GM10248 (cell line): ENCODE measurements around the gene METAP2.

Experiments
- CTCF ChIA-PET: fragments of 300-600 bp; sonication (Branson Sonifier 250); formaldehyde crosslinking; extraction: SDS; loops from one replicate; lab custom pipeline; 2021; ENCODE audit warnings: antibody characterized with exemption; lab: Yijun Ruan, JAX
- POLR2A ChIA-PET: fragments of 350-650 bp; sonication (Branson Sonifier 250); formaldehyde crosslinking; extraction: SDS; loops from one replicate; lab custom pipeline; 2020; ENCODE audit warnings: antibody characterized with exemption; lab: Yijun Ruan, JAX
- DNase-seq: peaks from one replicate; pipeline ENCODE4 v3.0.0; 2012; ENCODE audit errors: extremely low spot score
- TF ChIP-seq, protein P1 (sequence below): IDR thresholded peaks from 2 replicates; pipeline ENCODE4 v1.5.1; 2012; ENCODE audit warnings: mild to moderate bottlenecking, low read depth; ENCODE audit errors: extremely low read depth, missing control alignments, control extremely low read depth

METAP2 gene

DNA sequence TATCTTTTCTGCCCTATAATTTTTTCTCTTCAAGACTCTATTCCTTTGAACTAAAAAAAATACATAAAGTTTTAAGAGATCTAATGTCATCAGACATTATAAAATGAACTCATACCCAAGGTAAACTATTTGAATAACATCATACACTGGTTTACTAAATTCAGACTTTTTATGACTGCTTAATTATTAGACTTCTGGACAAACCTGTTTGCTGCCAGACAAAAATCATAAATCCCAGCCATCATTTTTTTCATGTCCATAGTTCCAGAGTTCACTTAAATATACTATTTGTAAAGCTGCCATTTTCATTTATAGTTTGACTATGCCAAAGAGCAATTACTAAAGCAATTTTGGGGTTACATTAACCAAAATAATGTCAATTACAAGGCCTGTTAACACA, 43.3 kb downstream of the METAP2 start:
- ChIA-PET CTCF (interaction anchor here (1.7 to 2.4 kb wide), 2 partner anchors 15 to 17 kb away, joined by 3 to 7 read pairs; no protein-coding TSS in a partner anchor), POLR2A (no interaction called here)
- no peak for DNase-seq
- TF ChIP-seq, protein P1, sequence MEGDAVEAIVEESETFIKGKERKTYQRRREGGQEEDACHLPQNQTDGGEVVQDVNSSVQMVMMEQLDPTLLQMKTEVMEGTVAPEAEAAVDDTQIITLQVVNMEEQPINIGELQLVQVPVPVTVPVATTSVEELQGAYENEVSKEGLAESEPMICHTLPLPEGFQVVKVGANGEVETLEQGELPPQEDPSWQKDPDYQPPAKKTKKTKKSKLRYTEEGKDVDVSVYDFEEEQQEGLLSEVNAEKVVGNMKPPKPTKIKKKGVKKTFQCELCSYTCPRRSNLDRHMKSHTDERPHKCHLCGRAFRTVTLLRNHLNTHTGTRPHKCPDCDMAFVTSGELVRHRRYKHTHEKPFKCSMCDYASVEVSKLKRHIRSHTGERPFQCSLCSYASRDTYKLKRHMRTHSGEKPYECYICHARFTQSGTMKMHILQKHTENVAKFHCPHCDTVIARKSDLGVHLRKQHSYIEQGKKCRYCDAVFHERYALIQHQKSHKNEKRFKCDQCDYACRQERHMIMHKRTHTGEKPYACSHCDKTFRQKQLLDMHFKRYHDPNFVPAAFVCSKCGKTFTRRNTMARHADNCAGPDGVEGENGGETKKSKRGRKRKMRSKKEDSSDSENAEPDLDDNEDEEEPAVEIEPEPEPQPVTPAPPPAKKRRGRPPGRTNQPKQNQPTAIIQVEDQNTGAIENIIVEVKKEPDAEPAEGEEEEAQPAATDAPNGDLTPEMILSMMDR, result no peak

DNA sequence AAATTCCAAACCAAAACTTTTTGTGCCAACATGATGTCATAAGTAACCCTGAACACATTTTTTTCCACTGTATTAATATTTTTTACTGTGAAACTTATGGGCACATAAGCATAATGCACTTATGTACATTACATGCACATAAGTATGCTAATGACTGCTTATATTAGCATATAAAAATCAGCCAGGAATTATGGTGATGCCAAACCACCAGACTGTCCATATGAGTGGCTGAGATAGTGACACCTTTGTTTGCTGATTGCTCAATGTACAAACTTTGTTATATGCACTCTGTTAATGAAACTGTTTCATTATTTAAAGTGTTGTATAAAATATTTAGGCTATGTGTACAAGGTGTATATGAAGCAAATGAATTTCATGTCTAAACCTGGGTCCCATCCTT, 45.0 kb downstream of the METAP2 start:
- DNase-seq, result no peak
- POLR2A ChIA-PET, result no interaction called here
- TF ChIP-seq, protein P1, result no peak
- CTCF ChIA-PET, result interaction anchor here (1.4 to 1.7 kb wide), 2 partner anchors 13 to 15 kb away, joined by 3 to 7 read pairs; no protein-coding TSS in a partner anchor

DNA sequence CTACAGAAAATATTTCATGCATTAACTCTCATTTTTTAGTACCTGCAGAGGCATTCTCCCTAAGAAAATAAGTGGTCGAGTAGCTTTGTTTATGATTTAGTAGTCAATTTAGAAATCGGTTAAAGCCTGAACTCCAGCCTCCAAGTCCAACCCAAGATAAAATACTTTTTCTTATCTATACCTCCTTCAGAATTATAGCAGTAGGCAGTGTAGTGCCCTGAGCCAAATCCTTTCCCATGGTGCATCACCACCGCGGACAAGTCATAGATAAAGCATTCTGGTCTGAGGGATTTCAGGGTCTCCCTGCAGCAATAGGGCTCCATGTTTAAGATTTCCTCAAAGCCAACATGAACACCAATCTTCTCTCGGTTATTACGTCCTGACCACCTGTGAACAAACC, 46.9 kb downstream of the METAP2 start:
- no peak for DNase-seq
- TF ChIP-seq, protein P1, result no peak
- ChIA-PET CTCF (interaction anchor here (1.3 to 1.6 kb wide), 3 partner anchors 10 to 448 kb away, joined by 3 read pairs; partner anchors contain the start of gene NR2C1), POLR2A (no interaction called here)

DNA sequence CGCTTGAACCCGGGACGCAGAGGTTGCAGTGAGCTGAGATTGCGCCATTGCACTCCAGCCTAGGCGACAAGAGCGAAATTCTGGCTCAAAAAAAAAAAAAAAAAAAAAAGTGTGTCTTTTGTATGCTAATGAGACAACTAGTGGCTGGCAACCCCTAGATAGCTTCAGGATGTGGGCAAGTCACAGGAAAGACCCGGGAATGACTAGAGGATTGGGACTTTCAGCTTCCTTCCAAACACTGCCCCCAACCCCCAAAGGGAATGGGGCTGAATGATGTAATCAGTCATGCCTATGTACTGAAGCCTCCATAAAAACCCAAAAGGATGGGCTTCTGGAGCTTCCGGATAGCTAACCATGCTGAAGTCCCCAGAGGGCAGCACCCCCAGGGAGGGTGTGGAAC, 48.7 kb downstream of the METAP2 start:
- no peak for DNase-seq
- ChIA-PET POLR2A (no interaction called here), CTCF (interaction anchor here (1.6 kb wide), 1 partner anchor 11 kb away, joined by 16 read pairs; no protein-coding TSS in a partner anchor)
- TF ChIP-seq, protein P1, result no peak

DNA sequence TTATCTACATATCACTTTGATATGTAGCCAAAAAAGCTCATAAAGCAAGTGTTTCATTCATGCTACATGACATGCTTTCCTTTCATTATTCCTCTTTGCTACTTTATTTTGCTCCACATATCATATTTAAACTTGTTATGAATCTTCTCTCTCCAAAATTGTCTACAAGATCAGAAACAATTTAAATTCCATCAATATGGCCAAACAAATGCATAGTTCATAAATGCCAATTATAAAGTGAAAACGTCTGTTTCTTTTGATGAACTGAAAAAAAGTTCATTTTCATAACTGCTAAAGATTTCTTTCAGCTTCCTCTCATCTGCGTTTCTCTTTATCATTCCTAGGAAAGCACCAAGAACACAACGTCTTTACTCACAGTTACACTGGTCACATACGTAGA, 54.5 kb downstream of the METAP2 start:
- DNase-seq, result no peak
- ChIA-PET POLR2A (no interaction called here), CTCF (interaction anchor here (1.6 to 1.8 kb wide), 2 partner anchors 47 to 411 kb away, joined by 3 to 5 read pairs; no protein-coding TSS in a partner anchor)
- TF ChIP-seq, protein P1, result no peak

DNA sequence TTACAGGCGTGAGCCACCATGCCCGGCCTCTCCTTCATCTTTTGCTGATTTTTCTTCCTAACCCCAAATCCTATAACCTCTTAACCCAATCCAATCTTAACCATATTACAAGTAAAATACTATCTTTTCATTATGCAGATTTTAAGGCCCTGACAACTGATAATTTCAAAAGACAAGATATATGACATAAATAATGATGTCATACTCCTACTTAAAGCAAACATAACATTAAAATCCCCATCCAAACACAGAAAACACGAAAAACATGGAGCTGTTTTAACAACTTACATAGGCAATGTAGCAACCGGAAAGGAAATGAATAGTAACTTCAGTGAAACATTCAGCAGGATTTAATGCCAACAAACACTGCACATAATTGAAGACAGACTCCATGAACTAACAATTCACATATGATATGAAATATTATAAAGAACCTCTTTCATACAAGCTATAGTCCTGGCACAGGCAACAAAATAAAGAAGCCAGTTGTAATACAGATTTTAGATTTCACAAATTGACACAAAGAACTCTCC, 55.8 kb downstream of the METAP2 start:
- POLR2A ChIA-PET, result no interaction called here
- CTCF ChIA-PET, result interaction anchor here (1.6 to 1.8 kb wide), 2 partner anchors 9 to 413 kb away, joined by 3 to 5 read pairs; no protein-coding TSS in a partner anchor
- TF ChIP-seq, protein P1, result no peak
- no peak for DNase-seq
